Measurements from ENCODE around the gene GMCL1.

Gene GMCL1

GRCh38 chr2:69907216-69907615, 77.8 kb downstream of the GMCL1 start:
- Histone ChIP-seq H3K27ac (ENCODE audit: low read depth, low read length, severe bottlenecking) (no peak overlapping the region), H3K4me3 (ENCODE audit: extremely low read depth, insufficient read depth, low read length, poor library complexity, severe bottlenecking) (no peak overlapping the region), H3K36me3 (ENCODE audit: control insufficient read depth, insufficient read depth, low read length) (peaks cover 55% of the 10 kb centered on the region), H3K9me3 (ENCODE audit: control insufficient read depth, low read length) (no peaks in the 10 kb centered on the region), H3K4me1 (ENCODE audit: control insufficient read depth, insufficient read depth, low read length, poor library complexity, severe bottlenecking) (no peaks in the 10 kb centered on the region)

DNA sequence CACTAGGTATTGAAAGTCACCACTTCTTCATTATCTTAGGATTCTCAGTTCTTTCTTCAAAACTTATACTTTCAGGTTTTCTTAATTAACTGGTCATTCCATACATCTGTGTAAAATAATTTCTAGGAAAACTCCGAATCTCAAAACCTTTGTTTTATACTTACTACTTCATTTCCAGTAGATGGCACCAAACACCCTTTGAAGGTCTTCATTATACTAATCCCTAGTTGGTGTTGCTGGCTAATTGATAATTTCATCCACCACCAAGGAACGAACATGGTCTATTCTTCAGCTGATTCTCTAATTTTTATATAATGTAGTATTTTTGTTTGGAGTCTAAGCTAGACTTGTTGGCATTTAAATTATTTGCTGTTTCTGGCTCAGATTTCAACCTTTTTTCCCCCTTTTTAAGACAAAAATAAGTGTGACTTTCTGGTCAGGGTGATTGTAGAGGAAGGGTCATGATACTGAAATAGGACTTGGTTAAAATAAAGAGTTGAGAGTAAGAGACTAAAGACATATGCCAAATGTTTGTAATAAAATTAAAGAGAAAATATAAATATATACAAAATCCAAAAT, 82.6 kb downstream of the GMCL1 start:
- H3K4me3 ChIP-seq (ENCODE audit: extremely low read depth, insufficient read depth, low read length, poor library complexity, severe bottlenecking) = no peak overlapping the region
- H3K36me3 ChIP-seq (ENCODE audit: control insufficient read depth, insufficient read depth, low read length) = peaks cover 29% of the 10 kb centered on the region
- no CpG with 5 or more reads among the region's 2 CpGs for WGBS, 2 experiments (ENCODE audit: insufficient coverage in 2 of 2)
- H3K9me3 ChIP-seq (ENCODE audit: control insufficient read depth, low read length) = no peaks in the 10 kb centered on the region
- H3K4me1 ChIP-seq (ENCODE audit: control insufficient read depth, insufficient read depth, low read length, poor library complexity, severe bottlenecking) = no peaks in the 10 kb centered on the region
- H3K27ac ChIP-seq (ENCODE audit: low read depth, low read length, severe bottlenecking) = no peak overlapping the region

GRCh38 chr2:69914164-69914949, 84.9 kb downstream of the GMCL1 start:
- 0% methylated on average over 46 to 56 of the region's 56 CpGs for WGBS, 2 experiments (ENCODE audit: insufficient coverage in 2 of 2)
- Histone ChIP-seq H3K9me3 (ENCODE audit: control insufficient read depth, low read length) (no peaks in the 10 kb centered on the region), H3K4me1 (ENCODE audit: control insufficient read depth, insufficient read depth, low read length, poor library complexity, severe bottlenecking) (no peaks in the 10 kb centered on the region), H3K27ac (ENCODE audit: low read depth, low read length, severe bottlenecking) (peak overlapping the region; percentile 98), H3K36me3 (ENCODE audit: control insufficient read depth, insufficient read depth, low read length) (peaks cover 6% of the 10 kb centered on the region), H3K4me3 (ENCODE audit: extremely low read depth, insufficient read depth, low read length, poor library complexity, severe bottlenecking) (peak overlapping the region; percentile 91)

DNA sequence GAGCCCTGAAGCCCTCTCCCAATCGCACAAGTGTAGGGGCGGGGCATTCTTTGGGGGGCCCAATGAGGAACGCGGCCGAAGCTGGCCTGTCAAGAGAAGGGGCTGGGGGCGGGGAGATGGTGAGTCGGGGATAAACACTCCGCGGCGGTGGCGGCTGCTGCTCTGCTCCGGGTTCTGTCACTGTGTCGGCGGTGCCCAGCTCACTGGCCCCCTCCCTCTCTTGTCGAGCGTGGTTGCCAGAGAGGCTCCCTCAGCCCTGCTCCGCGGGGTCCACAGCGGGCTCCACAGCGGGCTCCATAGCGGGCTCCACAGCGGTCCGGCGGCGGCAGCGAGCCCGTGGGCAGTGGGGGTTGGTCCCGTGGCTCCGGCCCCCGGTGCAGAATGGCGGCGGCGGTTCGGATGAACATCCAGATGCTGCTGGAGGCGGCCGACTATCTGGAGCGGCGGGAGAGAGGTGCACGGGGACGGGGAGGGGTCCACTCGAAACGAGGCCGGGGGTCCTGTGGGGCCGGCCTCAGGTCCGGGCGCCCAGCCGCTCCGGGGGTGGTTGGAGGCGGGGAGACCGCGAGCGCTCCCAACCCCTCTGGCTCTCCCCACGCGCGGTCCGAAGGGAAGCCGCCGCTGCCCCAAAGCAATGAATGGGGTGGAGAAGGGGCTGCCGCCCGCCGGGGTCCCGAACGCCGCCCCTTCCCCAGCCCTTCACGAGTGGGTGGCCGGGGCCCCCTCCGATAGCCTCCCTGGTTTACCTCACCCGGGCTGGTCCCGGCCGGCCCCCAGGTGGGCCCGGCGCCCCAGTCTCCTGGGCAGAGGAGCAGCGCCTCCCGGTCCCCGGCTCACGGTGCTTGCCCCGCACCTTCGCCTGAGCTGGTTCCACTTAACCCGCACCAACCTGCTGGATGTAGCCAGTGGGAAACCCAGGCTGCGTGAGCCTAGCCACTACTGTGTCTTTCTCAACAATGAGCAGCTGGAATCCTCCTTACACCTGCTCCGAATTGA, 85.8 kb downstream of the GMCL1 start, which contains the start of gene MXD1:
Gene MXD1 (plus strand): TSS at position 160 of the 996 bp plus-strand sequence. CDS start 222 bp downstream, at position 382.
- Histone ChIP-seq H3K27ac (ENCODE audit: low read depth, low read length, severe bottlenecking) (peak within 1 kb of the TSS; percentile 98), H3K4me3 (ENCODE audit: extremely low read depth, insufficient read depth, low read length, poor library complexity, severe bottlenecking) (peak within 1 kb of the TSS; percentile 91), H3K4me1 (ENCODE audit: control insufficient read depth, insufficient read depth, low read length, poor library complexity, severe bottlenecking) (no peaks in the 10 kb centered on the region), H3K36me3 (ENCODE audit: control insufficient read depth, insufficient read depth, low read length) (no peaks in the 10 kb centered on the region), H3K9me3 (ENCODE audit: control insufficient read depth, low read length) (no peaks in the 10 kb centered on the region)
- WGBS, 2 experiments (ENCODE audit: insufficient coverage in 2 of 2) = 1 to 2% methylated on average over 32 to 48 of the region's 81 CpGs

DNA sequence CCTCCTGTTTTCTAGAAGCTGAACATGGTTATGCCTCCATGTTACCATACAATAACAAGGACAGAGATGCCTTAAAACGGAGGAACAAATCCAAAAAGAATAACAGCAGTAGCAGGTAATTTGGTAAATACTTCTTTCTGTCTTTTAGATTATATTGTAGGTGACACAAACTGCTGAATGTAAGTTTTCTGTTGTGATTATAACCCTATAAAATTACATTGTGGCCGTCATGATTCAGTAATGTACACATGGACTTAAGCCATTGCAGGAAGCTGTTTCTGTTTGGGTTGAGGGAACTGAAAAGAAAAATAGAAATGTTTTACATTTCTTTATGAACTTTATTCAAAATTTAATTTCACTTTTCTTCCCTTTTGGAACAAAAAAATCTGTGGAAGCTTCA, 86.6 kb downstream of the GMCL1 start:
- 80% methylated on average over 1 of the region's 2 CpGs; no CpG with 5 or more reads in 1 of the 2 experiments for WGBS, 2 experiments (ENCODE audit: insufficient coverage in 2 of 2)
- Histone ChIP-seq H3K4me3 (ENCODE audit: extremely low read depth, insufficient read depth, low read length, poor library complexity, severe bottlenecking) (peak overlapping the region; percentile 91), H3K27ac (ENCODE audit: low read depth, low read length, severe bottlenecking) (no peak overlapping the region), H3K36me3 (ENCODE audit: control insufficient read depth, insufficient read depth, low read length) (no peaks in the 10 kb centered on the region), H3K9me3 (ENCODE audit: control insufficient read depth, low read length) (no peaks in the 10 kb centered on the region), H3K4me1 (ENCODE audit: control insufficient read depth, insufficient read depth, low read length, poor library complexity, severe bottlenecking) (no peaks in the 10 kb centered on the region)

DNA sequence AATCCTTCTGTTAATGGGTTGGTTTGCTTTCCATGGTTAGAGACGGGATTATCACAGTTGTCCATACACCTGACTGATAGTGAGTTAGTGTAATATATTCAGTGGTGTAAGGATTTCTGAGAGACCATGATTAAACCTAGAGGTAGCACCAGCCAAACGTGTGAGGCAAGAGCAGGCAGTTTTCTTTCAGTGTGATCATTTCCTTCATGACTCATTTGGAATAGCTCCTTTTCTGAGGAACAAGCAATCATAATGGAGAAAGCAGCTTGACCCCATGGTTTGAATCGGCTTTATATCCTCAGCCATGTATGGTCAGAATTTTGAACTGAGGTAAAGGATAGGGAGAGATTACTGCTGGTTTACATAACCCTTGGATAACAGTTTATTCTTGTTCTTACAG, 88.4 kb downstream of the GMCL1 start:
- H3K27ac ChIP-seq (ENCODE audit: low read depth, low read length, severe bottlenecking) = no peak overlapping the region
- H3K4me1 ChIP-seq (ENCODE audit: control insufficient read depth, insufficient read depth, low read length, poor library complexity, severe bottlenecking) = no peaks in the 10 kb centered on the region
- no peak overlapping the region for H3K4me3 ChIP-seq (ENCODE audit: extremely low read depth, insufficient read depth, low read length, poor library complexity, severe bottlenecking)
- 0 to 64% methylated on average over 1 to 2 of the region's 3 CpGs for WGBS, 2 experiments (ENCODE audit: insufficient coverage in 2 of 2)
- peaks cover 13% of the 10 kb centered on the region for H3K36me3 ChIP-seq (ENCODE audit: control insufficient read depth, insufficient read depth, low read length)
- H3K9me3 ChIP-seq (ENCODE audit: control insufficient read depth, low read length) = no peaks in the 10 kb centered on the region

DNA sequence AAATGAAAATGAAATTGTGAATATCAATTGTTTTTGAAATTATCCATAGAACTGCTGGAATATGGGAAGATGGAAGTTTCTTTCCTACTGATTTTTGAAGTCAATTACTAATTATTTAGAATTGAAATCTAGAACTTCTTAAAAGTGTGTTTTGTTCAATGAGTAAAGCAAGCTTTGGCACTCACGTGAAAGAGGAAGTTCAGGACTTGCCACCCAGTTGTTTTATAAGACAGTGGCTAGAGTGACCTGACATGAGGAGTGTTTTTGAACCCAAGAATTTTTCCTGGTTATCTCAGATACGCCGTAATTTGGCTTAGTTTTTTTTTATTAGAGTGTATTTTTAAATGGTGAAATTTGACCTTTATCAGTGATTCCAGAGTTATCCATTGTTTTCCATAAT, 88.9 kb downstream of the GMCL1 start:
- H3K4me3 ChIP-seq (ENCODE audit: extremely low read depth, insufficient read depth, low read length, poor library complexity, severe bottlenecking) = no peak overlapping the region
- peaks cover 13% of the 10 kb centered on the region for H3K36me3 ChIP-seq (ENCODE audit: control insufficient read depth, insufficient read depth, low read length)
- H3K9me3 ChIP-seq (ENCODE audit: control insufficient read depth, low read length) = no peaks in the 10 kb centered on the region
- H3K4me1 ChIP-seq (ENCODE audit: control insufficient read depth, insufficient read depth, low read length, poor library complexity, severe bottlenecking) = no peaks in the 10 kb centered on the region
- 0% methylated on average over 1 to 2 of the region's 3 CpGs for WGBS, 2 experiments (ENCODE audit: insufficient coverage in 2 of 2)
- no peak overlapping the region for H3K27ac ChIP-seq (ENCODE audit: low read depth, low read length, severe bottlenecking)

GRCh38 chr2:69923116-69923515, 93.7 kb downstream of the GMCL1 start:
- H3K4me1 ChIP-seq (ENCODE audit: control insufficient read depth, insufficient read depth, low read length, poor library complexity, severe bottlenecking) = no peaks in the 10 kb centered on the region
- 96% methylated on average over 3 of the region's 3 CpGs for WGBS, 2 experiments (ENCODE audit: insufficient coverage in 2 of 2)
- H3K4me3 ChIP-seq (ENCODE audit: extremely low read depth, insufficient read depth, low read length, poor library complexity, severe bottlenecking) = no peak overlapping the region
- peaks cover 21% of the 10 kb centered on the region for H3K36me3 ChIP-seq (ENCODE audit: control insufficient read depth, insufficient read depth, low read length)
- H3K27ac ChIP-seq (ENCODE audit: low read depth, low read length, severe bottlenecking) = no peak overlapping the region
- no peaks in the 10 kb centered on the region for H3K9me3 ChIP-seq (ENCODE audit: control insufficient read depth, low read length)

DNA sequence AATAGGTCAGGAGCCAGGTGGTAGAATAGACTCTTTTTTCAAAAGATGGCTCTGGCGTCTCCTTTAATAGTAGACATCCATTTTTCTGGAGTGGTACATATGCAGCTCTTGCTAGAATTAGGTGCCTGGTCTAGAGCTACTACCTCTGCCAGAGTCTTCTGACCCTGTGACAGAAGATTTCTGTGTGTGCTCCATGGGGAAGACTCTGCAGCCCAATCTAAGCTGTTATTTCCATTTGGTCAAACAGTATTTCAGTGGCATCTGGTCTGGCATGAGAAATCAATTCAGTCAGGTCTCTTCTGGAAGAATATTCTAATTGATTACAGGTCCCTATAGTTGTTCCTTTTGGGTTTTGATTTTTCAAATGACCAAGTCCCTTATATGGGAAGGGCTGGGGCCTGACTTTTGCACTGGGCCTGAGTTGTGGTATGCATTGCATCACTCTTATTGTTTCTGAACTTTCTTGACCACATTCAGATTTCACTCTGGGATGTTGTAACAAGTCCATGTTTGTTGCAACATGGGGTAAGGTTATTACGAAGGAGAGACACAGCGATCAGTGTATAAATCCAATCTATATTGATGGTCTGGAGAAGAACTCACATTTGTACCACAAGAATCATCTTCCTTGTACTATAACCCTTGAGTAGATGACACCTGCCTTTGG, 97.5 kb downstream of the GMCL1 start:
- 0% methylated on average over 1 of the region's 3 CpGs; no CpG with 5 or more reads in 1 of the 2 experiments for WGBS, 2 experiments (ENCODE audit: insufficient coverage in 2 of 2)
- Histone ChIP-seq H3K9me3 (ENCODE audit: control insufficient read depth, low read length) (no peaks in the 10 kb centered on the region), H3K36me3 (ENCODE audit: control insufficient read depth, insufficient read depth, low read length) (peaks cover 23% of the 10 kb centered on the region), H3K27ac (ENCODE audit: low read depth, low read length, severe bottlenecking) (no peak overlapping the region), H3K4me3 (ENCODE audit: extremely low read depth, insufficient read depth, low read length, poor library complexity, severe bottlenecking) (no peak overlapping the region), H3K4me1 (ENCODE audit: control insufficient read depth, insufficient read depth, low read length, poor library complexity, severe bottlenecking) (peaks cover 3% of the 10 kb centered on the region)
